ENCODE measurements around the gene KRTAP5-7.

DNA sequence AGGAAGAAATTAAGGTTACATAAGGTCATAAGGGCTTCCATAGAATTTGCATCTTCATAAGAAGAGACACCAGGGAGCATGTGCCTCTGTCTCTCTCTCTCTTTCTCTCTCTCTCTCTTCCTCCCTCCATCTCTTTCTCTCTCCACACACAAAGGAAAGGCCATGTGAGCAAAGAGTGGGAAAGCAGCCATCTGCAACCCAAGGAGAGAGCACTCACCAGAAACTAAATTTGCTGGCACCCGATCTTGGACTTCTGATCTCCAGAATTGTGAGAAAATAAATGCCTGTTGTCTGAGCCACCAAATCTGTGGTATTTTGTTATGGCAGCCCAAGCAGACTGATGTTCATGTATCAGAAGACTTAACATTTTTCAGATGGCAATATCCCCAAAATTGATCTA, 31.9 kb downstream of the KRTAP5-7 start:
- TF ChIP-seq POLR2AphosphoS5 (IDR thresholded peaks at IDR 0.05): no peak
- TF ChIP-seq, protein P1, sequence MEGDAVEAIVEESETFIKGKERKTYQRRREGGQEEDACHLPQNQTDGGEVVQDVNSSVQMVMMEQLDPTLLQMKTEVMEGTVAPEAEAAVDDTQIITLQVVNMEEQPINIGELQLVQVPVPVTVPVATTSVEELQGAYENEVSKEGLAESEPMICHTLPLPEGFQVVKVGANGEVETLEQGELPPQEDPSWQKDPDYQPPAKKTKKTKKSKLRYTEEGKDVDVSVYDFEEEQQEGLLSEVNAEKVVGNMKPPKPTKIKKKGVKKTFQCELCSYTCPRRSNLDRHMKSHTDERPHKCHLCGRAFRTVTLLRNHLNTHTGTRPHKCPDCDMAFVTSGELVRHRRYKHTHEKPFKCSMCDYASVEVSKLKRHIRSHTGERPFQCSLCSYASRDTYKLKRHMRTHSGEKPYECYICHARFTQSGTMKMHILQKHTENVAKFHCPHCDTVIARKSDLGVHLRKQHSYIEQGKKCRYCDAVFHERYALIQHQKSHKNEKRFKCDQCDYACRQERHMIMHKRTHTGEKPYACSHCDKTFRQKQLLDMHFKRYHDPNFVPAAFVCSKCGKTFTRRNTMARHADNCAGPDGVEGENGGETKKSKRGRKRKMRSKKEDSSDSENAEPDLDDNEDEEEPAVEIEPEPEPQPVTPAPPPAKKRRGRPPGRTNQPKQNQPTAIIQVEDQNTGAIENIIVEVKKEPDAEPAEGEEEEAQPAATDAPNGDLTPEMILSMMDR (IDR thresholded peaks at IDR 0.05): no peak

Data from transverse colon (tissue), 4 donors.